HG03139 (cell line): Measurements from ENCODE around the gene JMJD1C.
"Not testable (repeated sequence)": the region's sequence is repeated elsewhere in the genome, so short reads cannot be mapped to it uniquely, and the experiment has no call there.

Experiments
- ATAC-seq: cut with Tn5 transposase; IDR thresholded peaks from one replicate; pipeline ENCODE4 v1.9.1; 2021; ENCODE audit not compliant: unreplicated experiment

Gene JMJD1C

GRCh38 chr10:63365976-63366765 is 99.6 kb downstream of the JMJD1C start:
- ATAC-seq = no peak

- ATAC-seq = no peak
Measured at GRCh38 chr10:63364918-63365317, 100.9 kb downstream of the JMJD1C start.

GRCh38 chr10:63363951-63364350 is 101.8 kb downstream of the JMJD1C start:
- no peak for ATAC-seq

- no peak for ATAC-seq
Measured at GRCh38 chr10:63355682-63356081, 110.1 kb downstream of the JMJD1C start.

- no peak for ATAC-seq
Measured at GRCh38 chr10:63352976-63353375, 112.8 kb downstream of the JMJD1C start.

- ATAC-seq = no peak
Measured at GRCh38 chr10:63348245-63348850, 117.4 kb downstream of the JMJD1C start.

- ATAC-seq = no peak
Measured at GRCh38 chr10:63346015-63346441, 119.7 kb downstream of the JMJD1C start.

- no peak for ATAC-seq
Measured at GRCh38 chr10:63344269-63344668, 121.5 kb downstream of the JMJD1C start.

- no peak for ATAC-seq
Measured at GRCh38 chr10:63343476-63343875, 122.3 kb downstream of the JMJD1C start.

GRCh38 chr10:63339640-63340039 is 126.1 kb downstream of the JMJD1C start:
- not testable (repeated sequence) for ATAC-seq

- ATAC-seq = no peak
Measured at GRCh38 chr10:63337455-63338251, 128.1 kb downstream of the JMJD1C start.

- no peak for ATAC-seq
Measured at GRCh38 chr10:63331586-63331985, 134.2 kb downstream of the JMJD1C start.

GRCh38 chr10:63324495-63324854 is 141.3 kb downstream of the JMJD1C start:
- no peak for ATAC-seq

- no peak for ATAC-seq
Measured at GRCh38 chr10:63323701-63324494, 141.9 kb downstream of the JMJD1C start.

- no peak for ATAC-seq
Measured at GRCh38 chr10:63320683-63321082, 145.1 kb downstream of the JMJD1C start.

- ATAC-seq = no peak
Measured at GRCh38 chr10:63319231-63319630, 146.5 kb downstream of the JMJD1C start.

GRCh38 chr10:63318491-63318890 is 147.3 kb downstream of the JMJD1C start:
- no peak for ATAC-seq

- no peak for ATAC-seq
Measured at GRCh38 chr10:63314020-63314419, 151.8 kb downstream of the JMJD1C start.

GRCh38 chr10:63313066-63313717 is 152.6 kb downstream of the JMJD1C start:
- ATAC-seq = no peak

GRCh38 chr10:63308628-63309027 is 157.1 kb downstream of the JMJD1C start:
- ATAC-seq = no peak
